OCI-LY3 (cell line): Measurements from ENCODE around the gene WFDC8.

Experiments used
- H2AFZ ChIP-seq: fragments of 200-600, 300-600 bp; shearing (Covaris generic); 2 replicates; pipeline ENCODE4 v1.6.0; 2014; ENCODE audit warnings: antibody characterized with exemption, low read depth, low read length
- H3K27ac ChIP-seq: fragments of 200-600, 300-600 bp; sonication (generic); 2 replicates; pipeline ENCODE4 v1.5.1; 2014; ENCODE audit warnings: mild to moderate bottlenecking, low read length, moderate library complexity, mixed read lengths
- H3K27me3 ChIP-seq: fragments of 200-600, 300-600 bp; sonication (generic); 2 replicates; pipeline ENCODE4 v1.6.1; 2014; ENCODE audit warnings: low read depth, low read length, mixed read lengths
- H3K36me3 ChIP-seq: fragments of 200-600, 300-600 bp; sonication (generic); replicated peaks from 2 replicates; pipeline ENCODE3; 2014; ENCODE audit warnings: low read depth, low read length, mixed read lengths
- H3K4me1 ChIP-seq: fragments of 300-600, 200-600 bp; sonication (generic); 2 replicates; pipeline ENCODE4 v1.6.1; 2014; ENCODE audit warnings: low read length, mixed read lengths
- H3K4me2 ChIP-seq: fragments of 200-600, 300-600 bp; sonication (generic); 2 replicates; pipeline ENCODE4 v1.6.1; 2014; ENCODE audit warnings: low read length, mixed read lengths
- H3K4me3 ChIP-seq: fragments of 300-600, 200-600 bp; sonication (generic); 2 replicates; pipeline ENCODE4 v1.5.1; 2014; ENCODE audit warnings: antibody characterized with exemption, mild to moderate bottlenecking, low read length, moderate library complexity
- H3K79me2 ChIP-seq: fragments of 300-600, 200-600 bp; shearing (Covaris generic); 2 replicates; pipeline ENCODE4 v1.6.1; 2014; ENCODE audit warnings: mild to moderate bottlenecking, low read length, mixed read lengths
- H3K9ac ChIP-seq: fragments of 300-600, 200-600 bp; shearing (Covaris generic); 2 replicates; pipeline ENCODE4 v1.6.0; 2014; ENCODE audit warnings: mild to moderate bottlenecking, low read length, moderate library complexity
- H3K9me3 ChIP-seq: fragments of 200-600, 300-600 bp; shearing (Covaris generic); 2 replicates; pipeline ENCODE4 v1.6.1; 2014; ENCODE audit warnings: low read length, mixed read lengths; ENCODE audit not compliant: insufficient read depth
- H4K20me1 ChIP-seq: fragments of 200-600, 300-600 bp; sonication (generic); 2 replicates; pipeline ENCODE4 v1.6.1; 2016; ENCODE audit warnings: low read length, mixed read lengths; ENCODE audit not compliant: insufficient read depth
- EZH2phosphoT487 ChIP-seq: fragments of 200-600 bp; shearing (Covaris generic); IDR thresholded peaks from 2 replicates; pipeline ENCODE4 v1.6.1; 2018; ENCODE audit warnings: antibody characterized with exemption, mixed run types, low read depth
- TF ChIP-seq, protein P1 (sequence below): fragments of 200-600, 300-600 bp; sonication (generic); IDR thresholded peaks from 2 replicates; pipeline ENCODE4 v1.5.1; 2014; ENCODE audit warnings: antibody characterized with exemption, low read length, low read depth

The WFDC8 gene

DNA sequence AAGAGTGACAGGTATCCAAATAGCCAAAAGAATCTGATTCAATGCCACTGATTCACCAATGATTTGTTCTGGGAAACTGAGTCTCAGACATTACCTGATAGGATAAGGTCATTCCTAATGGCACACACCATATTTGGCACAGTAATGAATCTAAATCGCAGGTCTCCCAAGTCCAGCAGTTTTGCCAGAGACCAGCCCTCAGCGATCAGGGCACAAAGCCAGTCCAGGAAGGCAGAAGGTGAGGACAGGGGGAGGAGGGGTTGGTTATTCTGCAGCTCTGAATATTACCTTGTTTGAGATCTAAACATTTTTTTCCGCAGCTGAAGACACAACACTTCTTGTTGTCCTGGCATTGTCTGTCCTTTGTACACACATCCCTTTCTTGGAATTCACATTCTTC, 33.7 kb downstream of the WFDC8 start:
- Histone ChIP-seq H3K4me3 (no peak overlapping the region), H3K9me3 (no peaks in the 10 kb centered on the region), H3K27ac (no peak overlapping the region), H3K4me1 (no peaks in the 10 kb centered on the region), H3K9ac (no peak overlapping the region), H4K20me1 (no peaks in the 10 kb centered on the region), H3K4me2 (no peak overlapping the region), H3K27me3 (peaks cover 87% of the 10 kb centered on the region), H3K36me3 (no peaks in the 10 kb centered on the region), H2AFZ (no peak overlapping the region), H3K79me2 (no peaks in the 10 kb centered on the region)
- TF ChIP-seq EZH2phosphoT487 = no peak
- TF ChIP-seq, protein P1, sequence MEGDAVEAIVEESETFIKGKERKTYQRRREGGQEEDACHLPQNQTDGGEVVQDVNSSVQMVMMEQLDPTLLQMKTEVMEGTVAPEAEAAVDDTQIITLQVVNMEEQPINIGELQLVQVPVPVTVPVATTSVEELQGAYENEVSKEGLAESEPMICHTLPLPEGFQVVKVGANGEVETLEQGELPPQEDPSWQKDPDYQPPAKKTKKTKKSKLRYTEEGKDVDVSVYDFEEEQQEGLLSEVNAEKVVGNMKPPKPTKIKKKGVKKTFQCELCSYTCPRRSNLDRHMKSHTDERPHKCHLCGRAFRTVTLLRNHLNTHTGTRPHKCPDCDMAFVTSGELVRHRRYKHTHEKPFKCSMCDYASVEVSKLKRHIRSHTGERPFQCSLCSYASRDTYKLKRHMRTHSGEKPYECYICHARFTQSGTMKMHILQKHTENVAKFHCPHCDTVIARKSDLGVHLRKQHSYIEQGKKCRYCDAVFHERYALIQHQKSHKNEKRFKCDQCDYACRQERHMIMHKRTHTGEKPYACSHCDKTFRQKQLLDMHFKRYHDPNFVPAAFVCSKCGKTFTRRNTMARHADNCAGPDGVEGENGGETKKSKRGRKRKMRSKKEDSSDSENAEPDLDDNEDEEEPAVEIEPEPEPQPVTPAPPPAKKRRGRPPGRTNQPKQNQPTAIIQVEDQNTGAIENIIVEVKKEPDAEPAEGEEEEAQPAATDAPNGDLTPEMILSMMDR = no peak

DNA sequence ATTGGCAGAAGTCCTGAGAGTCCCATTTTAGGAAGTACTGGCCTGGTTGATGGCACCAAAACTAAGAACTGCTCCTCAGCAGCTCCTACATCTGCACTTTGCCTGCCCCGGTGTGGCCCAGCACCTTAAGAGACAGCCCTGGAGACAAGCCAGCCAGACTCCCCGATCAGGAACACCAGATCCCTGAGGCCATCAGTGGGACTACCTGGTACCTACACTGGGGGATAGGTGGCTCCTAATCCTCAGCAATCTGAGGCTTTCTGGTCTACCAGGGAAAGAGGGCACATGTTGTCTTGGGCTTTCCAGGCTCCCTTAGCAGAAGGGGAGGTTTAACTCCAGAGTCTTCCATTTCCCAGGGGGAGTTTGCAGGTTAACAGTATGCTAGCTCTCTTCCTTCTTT, 39.7 kb downstream of the WFDC8 start, which contains the start of gene WFDC6:
Gene WFDC6 (minus strand): TSS at position 101 of the 400 bp plus-strand sequence. CDS start 75 bp downstream, at position 26.
- Histone ChIP-seq H3K27me3 (peaks cover 95% of the 10 kb centered on the region), H4K20me1 (no peaks in the 10 kb centered on the region), H3K4me2 (no peak within 1 kb of the TSS)

DNA sequence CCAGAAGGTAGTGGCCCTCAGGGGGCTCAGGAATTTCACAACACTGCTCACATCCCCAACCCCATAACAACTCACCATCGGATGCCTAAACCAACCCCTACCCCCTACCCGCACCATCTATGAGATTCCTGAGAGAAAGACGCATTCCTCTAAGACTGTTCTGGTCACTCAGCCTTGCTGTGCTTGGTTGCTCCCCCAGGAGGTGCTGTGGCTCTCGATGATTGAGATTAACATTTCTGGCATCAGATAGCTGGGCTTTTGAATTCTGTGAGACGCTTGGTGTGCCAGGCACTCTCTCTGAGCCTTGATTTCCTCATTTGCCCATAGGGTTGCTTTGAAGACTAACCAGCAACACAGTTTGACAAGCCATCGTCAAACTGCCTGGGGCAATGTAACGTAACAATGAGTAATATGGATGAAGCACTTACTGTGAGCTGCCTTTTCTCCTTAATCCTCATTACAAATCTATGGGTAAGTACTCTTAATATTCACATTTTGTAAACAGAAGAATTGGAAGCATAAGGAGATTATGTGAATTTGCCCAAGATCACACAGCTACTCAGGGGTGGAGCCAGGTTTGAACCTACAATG, 40.8 kb downstream of the WFDC8 start:
- Histone ChIP-seq H3K27me3 (peaks cover 90% of the 10 kb centered on the region), H4K20me1 (no peaks in the 10 kb centered on the region), H2AFZ (no peak overlapping the region), H3K79me2 (no peaks in the 10 kb centered on the region), H3K27ac (no peak overlapping the region), H3K4me3 (no peak overlapping the region), H3K4me1 (no peaks in the 10 kb centered on the region), H3K4me2 (no peak overlapping the region), H3K9me3 (no peaks in the 10 kb centered on the region), H3K9ac (no peak overlapping the region), H3K36me3 (no peaks in the 10 kb centered on the region)
- TF ChIP-seq EZH2phosphoT487 = no peak
- TF ChIP-seq, protein P1 = no peak

More for the DNA sequence above, 39.7 kb downstream of the WFDC8 start, which contains the start of gene WFDC6:
- TF ChIP-seq, protein P1 = no peak
- TF ChIP-seq EZH2phosphoT487 = no peak
- no peaks in the 10 kb centered on the region for H3K9me3 ChIP-seq
- no peaks in the 10 kb centered on the region for H3K36me3 ChIP-seq
- H3K79me2 ChIP-seq = no peaks in the 10 kb centered on the region
- no peaks in the 10 kb centered on the region for H3K4me1 ChIP-seq
- H3K9ac ChIP-seq = no peak within 1 kb of the TSS
- H3K27ac ChIP-seq = no peak within 1 kb of the TSS
- no peak within 1 kb of the TSS for H3K4me3 ChIP-seq
- no peak within 1 kb of the TSS for H2AFZ ChIP-seq

DNA sequence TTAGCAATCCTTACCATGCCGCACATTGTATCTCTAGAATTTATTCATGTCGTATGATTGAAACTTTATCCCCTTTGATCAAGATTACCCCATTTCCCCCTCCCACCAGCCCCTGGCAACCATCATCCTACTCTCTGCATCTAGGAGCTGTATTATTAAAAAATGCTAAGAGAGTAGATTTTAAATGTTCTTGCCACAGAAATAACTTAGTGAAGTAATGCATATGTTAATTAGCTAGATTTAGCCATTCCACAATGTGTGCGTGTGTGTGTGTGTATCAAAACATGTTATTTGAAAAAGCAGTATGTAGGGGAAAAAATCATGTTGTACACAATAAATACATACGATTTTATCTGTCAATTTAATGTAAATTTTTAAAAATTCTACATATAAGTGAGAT, 51.8 kb downstream of the WFDC8 start:
- Histone ChIP-seq H3K9ac (no peak overlapping the region), H3K4me1 (peaks cover 14% of the 10 kb centered on the region), H2AFZ (no peak overlapping the region), H4K20me1 (no peaks in the 10 kb centered on the region), H3K4me3 (no peak overlapping the region), H3K79me2 (no peaks in the 10 kb centered on the region), H3K4me2 (no peak overlapping the region), H3K9me3 (no peaks in the 10 kb centered on the region), H3K27me3 (peaks cover 48% of the 10 kb centered on the region), H3K27ac (no peak overlapping the region), H3K36me3 (no peaks in the 10 kb centered on the region)
- TF ChIP-seq, protein P1 = no peak
- TF ChIP-seq EZH2phosphoT487 = no peak
